ENCODE data around the gene INF2.

The INF2 gene

DNA sequence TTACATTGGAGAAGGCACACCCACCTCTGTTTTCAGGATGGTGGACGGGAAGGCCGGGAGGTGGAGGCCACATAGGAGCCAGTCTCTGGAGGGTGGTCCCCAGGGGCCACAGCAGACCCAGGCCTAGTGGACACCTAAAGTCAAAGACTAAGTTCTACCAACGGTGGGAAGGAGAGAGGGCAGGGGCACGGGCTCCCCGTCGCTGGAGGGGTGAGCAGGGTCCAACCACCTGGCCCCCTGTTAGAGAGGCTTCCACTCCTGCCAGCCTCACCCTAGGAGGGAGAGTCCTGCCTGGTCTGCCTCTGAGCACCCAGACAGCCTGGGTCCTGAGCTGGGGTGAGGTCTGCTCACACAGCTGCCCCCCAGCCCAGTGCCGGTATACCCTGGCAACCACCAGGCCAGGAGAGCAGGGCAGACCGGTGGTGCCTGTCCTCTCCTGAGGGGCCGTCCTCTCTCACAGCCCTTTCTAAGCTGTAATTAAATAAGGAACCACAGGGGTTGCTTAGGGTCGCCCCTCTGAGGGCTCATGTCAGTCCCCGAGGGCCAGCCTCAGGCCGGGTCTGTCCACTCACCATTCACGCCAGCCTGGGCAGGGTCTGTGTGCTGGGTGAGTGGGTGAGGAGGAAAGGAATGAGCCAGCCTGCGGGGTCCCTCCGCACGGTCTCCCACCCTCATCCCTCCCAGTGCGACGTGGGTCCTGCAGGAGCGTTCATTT, 2.3 kb downstream of the INF2 start:
- no peak for DNase-seq

DNA sequence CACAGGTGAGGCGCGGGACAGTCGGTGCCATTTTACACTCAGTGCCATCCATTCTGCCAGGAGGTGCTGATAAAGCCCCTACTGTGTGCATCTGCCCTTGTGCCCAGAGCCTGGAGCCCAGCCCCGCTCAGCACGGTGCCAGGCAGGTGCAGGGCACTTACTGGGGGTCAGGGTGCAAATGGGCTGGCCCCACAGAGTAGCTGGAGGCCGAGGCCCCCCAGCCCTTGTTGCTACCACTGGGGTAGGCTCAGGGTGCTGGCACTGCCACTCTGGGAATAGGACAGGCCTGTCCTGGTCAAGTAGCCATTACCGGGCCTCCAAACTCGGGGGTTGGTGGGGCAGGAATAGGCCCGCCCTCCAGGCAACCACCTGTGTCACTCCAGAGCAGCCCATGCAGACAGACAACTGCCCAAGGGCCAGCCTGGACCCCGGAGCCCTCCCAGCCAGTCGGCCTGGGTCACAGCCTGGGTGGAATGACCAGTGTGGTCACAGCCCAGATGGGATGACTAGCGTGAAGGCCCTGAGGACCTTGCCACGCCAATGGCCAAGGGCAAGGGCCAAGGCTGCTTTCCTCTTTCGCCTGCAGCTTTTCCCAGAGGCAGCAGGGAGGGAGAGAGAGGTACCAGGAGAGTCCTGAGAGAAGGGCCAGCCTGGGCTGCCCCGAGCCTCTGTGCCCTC, 3.0 kb downstream of the INF2 start:
- no peak for DNase-seq

DNA sequence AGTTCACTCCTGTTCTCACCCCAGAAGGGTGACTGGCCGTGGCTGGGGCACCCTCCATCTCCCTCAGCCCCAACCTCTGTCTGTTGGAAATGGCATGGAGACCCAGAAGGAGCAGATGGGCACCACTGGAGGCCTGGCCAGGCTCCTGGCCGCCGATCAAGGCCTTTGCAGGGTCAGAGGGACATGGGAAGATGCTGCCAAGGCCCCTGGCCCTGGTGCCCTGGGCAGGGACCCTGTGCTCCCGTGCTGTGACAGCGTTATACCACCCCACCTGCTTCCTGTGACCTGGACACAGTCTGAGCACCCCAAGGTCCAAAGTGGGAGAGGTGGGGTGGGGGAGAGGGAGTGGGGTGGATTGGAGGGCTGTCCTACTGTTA, 3.5 kb downstream of the INF2 start:
- no peak for DNase-seq

DNA sequence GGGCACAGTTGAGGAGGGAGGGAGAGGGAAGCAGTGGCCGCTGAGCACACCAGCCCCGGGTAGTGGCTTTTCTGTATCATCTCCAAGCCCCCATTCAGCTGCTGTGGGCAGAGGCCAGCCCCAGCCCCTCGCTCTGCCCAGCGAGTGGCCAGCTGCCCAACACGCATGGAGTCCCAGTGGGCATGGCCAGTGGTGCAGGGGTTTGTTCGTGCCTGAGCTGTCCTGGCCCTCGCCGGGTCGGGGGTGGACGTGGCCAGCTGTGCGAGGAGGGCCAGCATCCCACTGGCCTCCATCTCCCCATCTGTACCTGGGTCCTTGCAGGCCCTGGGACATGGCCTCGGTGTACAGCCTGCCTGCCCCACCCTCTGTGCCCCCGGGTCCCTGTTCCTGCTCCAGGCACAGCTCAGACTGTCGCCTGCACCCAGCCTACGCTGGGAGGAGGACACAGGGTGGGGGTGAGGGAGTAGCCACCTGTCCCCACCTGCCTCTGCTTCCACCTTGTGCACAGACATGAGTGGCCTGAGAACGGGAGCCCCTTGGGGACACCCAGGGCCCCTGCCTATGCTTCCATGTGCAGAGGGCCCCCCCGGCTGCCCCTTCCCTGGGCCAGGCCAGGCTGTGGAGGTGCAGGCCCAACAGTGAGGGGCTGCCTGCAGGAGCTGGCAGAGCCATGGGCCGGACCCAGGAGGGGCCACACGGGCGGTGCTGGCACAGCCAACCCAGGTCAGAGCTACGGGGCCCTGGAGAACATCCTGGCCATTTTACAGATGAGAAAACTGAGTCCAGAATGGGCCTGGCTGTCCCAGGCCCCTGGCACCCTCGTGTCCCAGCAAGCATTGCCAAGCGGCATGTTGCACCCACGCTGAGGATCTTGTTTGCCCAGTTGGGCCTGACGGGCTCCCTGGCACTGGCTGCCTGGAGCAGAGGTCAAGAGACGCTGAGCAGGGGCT, 4.3 kb downstream of the INF2 start:
- DNase-seq = no peak

DNA sequence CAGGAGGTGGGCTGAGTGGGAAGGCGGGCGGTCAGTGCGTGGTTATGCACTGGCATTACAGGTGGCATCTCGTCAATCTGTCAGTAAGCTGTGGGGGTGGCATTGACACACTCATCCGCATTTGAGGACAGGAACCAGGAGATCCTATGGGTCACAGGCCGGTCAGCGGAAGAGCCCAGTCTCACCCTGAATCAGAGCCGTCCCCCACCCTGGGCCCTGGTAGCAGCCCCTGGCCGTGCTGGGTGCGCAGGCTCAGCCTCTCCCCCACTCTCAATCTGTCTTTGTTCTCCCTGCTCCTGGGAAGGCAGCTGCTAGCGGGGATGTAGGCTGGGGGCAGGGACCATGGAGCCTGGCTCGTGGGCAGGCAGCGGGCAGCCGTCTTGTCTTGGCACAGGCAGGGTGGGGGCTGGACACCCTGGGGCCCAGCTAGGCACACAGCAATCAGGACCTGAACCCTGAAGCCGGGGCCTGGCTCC, 5.1 kb downstream of the INF2 start:
- no peak for DNase-seq

DNA sequence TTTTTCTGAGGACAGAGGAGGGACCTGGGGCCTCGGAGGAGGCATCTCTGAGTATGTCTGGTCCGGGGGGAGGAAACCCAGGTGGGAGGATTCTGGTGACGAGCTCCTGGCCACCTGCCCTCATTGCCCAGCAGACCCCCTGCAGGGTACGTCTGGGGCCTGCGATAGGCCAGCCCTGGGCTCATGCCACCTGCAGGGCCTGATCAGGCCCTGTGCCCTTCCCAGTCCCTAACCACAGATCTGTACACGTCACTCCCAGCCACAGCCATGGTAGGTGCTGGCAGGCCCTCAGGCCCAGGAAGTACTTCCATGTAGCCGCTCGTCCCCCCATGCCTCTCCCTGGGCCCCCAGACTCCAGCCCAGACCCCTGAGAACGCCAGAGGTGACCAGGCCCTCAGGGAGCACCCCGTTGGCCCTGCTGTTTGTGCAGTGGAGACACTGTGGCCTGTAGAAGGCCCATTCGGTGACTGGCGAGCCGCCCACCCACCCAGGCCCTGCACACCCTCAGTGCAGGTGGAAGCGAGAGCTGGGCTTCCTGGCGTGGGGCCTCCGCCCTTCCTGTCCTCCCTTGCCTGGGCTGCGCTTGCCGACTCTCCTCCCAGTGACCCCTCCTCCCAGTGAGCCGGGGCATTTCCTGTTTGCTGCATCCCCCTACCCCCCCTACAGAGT, 5.7 kb downstream of the INF2 start:
- DNase-seq = no peak

DNA sequence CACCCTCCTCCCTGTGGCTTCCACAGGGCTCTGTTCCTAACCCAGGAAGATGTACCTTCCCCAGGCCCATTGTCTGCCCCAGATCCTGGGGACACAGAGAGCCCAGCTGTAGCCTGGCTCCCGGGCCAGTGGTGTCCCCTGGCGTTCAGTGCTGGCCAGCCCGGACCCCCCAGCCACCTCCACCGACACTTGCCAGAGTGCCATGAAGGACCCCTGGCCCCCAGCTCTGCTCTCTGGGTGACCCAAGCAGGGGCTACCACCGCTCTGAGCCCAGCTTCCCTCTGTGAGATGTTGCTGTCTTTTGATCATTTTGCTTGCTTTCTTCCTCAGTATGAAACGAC, 6.2 kb downstream of the INF2 start:
- DNase-seq = no peak

DNA sequence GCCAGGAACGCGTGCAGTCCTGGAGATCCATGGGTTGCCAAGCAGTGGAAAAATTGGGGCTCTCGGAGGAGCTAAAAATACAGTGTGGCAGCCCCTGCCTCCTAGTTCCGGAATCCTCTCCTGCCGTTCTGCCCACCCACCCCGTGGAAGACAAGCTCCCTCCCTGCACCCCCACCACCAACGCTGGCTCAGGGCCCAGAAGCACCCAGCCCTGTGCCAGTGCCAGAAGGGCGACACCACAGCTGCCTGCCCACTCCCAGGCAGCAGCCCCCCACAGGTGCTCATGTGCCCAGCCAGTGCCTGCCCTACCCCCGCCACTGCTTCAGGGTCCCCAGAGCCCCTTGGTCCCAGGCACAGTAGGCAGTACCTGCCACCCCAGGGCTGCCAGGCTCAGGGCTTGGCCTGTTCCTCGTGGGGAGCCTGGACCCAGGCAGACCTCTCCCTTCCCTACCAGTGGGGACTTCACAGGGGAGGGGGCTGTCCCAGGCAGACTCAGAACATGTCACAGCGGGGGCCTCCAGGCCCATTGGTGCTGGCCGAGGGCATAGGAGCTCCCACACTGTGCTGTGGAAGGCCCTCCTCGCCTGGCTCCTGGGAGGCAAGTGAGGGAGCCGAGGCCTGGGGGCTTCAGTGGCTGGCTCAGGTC, 7.4 kb downstream of the INF2 start:
- DNase-seq = no peak

DNA sequence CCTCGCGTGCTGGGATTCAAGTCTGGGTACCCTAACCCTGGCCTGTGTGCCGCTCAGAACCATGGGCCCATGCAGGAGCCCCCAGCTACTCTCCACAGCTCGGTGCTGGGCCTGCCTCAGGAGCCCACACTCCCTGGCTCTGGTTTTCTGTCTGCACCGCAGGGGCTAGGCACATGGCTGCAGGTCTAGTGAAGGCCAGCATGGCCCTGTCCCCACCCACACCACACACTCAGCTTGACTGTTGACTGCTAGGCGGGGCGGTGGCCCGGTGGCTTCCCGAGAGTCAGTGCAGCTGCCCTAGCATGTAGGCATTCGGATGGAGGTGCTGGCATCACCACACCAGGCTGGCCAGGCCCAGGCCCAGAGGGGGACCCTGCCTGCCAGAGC, 7.9 kb downstream of the INF2 start:
- no peak for DNase-seq

DNA sequence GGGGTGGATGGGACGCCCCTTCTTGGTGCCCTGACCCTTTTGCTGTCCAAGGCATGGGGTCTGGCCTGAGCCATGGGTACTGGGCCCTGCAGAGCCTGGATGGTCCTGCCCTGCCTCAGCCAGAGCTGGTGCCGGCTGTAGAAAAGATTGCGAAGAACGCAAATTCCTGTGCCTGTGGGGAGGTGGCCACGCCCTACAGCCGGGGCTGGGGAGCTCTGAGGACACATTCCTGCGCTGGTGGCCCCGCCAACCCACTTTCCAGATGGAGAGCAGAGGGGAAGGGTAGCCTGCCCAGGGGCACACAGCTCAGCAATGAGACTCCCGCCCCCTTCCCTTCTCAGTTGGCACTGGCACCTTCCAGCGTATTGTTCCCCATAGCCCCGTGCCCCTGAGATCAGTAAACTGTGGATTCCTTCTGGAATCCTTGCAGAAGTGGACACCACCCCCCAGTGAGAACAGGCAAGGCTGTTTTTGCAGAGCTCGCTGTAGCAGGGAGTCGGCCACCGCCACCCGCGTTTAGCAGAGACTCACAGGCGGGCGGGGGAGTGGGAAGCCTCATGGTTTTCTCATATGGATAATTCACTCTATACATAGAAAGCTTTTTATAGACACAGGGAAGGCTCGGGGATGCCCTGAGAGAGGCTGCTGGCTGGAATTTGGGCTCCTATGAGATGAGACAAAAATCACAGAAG, 8.6 kb downstream of the INF2 start:
- DNase-seq = no peak

DNA sequence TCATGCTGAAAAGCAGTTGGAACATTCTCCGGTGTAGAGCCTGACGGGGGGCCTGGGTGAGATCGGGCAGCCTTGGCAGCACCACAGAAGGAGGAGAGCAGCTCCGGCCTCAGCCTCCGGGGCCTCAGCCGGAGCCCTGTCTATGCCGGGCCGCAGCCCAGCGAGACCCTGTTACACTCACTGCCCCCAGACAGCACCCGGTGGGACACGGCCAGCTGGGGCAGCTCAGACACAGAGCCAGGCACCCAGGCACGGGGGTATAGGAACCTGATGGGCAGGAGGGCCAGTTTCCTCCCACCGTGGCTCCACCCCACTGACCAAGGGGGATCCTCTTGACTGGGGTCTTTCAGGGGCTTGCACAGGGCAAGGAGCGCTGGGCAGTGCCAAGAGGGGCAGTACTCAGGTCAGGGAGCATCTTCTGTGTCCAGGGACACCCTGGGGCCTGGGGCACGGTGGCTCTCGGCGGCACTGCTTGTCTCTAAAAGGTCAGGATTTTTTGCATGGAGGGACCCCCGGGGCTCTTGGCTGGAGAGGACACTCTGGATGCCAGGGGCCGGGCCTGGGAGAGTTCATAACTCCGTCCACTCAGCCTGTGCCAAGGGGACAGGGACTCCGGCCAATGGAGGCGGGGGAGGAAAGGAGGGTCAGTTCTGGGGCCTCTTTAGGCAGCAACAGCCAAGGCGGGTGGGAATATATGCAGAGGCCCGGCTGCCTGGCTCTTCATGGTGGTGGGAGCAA, 9.4 kb downstream of the INF2 start:
- no peak for DNase-seq

DNA sequence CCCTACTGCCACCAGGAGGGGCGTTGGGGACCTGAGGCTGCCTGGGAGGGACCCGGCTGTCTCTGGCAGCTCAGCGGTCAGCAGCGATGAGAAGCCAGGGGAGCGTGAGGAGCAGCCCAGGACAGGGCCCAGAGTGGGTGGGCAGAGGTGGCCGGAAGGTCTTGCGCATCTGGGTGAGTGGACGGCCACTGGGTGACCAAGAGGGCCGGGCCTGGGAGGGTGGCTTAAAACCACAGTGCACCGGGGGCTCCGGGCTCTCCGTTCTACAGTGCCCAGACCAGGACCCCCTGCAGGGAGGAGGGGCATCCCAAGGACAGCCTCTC, 10.0 kb downstream of the INF2 start:
- DNase-seq = no peak

DNA sequence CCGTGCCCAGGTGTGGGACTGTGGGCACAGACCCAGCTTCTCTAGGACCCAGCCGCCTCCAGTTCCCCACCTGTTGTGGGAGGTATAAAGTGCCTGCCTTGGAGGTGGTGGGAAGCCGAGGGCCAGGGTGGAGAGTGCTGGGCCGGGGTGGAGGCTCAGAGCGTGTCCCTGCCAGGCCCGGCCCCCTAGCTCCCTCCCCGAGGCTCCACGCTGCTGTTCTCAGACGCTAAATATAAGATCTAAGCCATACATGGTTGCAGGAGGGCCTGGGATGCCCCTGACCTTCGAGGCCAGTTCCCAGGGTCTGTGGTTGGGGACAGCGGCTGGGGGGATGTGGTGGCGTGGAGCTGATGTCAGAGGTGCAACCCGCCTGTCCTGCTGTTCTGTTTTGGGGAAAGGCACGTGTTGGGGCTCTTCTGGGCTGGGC, 10.8 kb downstream of the INF2 start:
- DNase-seq = no peak

DNA sequence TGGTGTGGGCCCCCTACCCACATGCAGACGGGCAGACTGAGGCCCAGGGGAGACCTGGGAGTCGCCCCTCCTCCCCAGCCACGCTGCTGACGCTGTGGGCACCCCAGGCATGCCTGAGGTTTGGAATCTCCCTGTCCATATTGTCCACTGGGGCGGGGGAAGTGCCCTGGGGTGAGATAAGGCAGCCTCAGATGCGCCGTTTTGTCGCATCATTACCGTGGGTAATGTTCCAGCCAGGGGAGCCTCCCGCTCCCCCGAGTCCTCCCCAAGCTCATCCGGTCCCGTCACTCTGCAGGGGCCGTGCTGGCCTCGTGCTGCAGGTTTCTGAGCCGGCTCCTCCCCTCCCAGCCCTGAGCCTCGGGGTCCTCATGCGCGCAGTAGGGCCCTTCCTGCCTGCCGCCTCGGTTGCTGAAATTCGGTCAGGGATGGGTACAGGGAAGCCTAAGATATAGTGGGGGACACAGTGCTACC, 11.4 kb downstream of the INF2 start:
- no peak for DNase-seq

DNA sequence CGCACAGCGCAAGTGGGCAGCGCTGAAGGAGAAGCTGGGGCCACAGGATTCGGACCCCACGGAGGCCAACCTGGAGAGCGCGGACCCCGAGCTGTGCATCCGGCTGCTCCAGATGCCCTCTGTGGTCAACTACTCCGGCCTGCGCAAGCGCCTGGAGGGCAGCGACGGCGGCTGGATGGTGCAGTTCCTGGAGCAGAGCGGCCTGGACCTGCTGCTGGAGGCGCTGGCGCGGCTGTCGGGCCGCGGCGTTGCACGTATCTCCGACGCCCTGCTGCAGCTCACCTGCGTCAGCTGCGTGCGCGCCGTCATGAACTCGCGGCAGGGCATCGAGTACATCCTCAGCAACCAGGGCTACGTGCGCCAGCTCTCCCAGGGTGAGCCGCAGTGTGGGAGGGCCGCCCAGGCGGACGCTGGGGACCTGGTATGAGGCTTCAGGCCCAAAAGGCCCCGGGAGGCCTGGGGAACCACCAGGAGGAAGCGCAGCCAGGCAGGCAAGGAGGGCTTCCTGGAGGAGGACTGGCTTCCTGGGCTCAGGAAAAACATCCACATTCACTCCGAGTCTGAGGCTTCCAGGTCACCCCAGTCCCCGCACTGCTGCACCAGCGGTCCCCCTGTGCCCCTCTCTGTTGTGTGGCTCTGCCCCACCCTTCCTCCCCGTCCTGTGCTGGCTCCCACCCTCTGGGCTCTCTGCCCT, 12.1 kb downstream of the INF2 start:
- no peak for DNase-seq

DNA sequence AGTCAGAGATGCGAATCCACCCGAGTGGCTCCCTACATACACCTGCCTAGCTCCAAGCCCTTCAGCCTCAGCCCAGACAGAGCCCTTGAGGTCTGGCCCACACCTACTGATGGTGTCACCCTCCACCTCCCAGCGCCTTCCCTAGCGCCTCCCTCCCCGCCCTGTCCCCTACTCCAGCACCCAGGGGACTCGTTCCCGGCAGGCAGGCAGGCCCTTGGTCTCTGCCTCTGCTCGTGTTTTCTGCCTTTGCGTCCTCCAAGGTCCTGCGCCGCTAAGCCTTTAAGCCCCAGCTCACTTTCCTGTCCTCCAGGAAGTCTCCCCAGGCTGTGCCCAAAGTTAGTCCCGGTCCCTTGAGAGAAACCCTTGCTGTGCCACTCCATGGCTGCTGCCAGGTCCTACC, 12.7 kb downstream of the INF2 start:
- no peak for DNase-seq

DNA sequence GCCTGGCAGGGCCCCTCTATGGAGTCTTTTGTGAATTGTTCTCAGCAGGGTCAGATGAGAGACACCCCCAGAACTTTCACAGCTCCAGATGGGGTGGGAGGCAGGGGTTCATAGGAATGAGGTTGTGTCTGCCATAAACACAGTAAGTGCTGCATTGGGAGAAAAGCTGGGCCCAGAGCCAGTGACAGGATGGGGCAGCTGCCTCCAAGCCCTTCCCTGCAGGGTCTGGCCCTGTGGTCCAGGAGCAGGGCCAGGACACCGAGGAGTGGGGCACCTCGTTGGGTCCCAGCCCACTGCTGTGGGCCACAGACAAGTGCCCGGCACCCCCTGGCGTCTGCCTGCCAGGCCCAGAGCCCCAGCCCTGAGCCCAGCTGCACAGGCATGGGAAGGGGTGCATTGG, 13.3 kb downstream of the INF2 start:
- no peak for DNase-seq

DNA sequence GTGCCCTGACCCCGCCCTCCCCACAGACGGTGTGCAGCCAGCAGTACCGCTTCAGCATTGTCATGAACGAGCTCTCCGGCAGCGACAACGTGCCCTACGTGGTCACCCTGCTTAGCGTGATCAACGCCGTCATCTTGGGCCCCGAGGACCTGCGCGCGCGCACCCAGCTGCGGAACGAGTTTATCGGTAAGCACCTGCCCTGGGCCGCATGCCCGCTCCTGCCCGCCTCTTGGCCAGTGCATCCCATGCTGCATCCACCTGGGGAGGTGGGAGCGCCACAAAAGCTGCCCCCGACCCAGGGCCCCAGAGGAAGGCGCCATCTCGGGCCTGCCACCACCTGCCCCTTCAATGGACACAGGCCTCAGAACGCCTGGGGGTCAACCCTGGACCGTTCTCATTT, 13.9 kb downstream of the INF2 start:
- no peak for DNase-seq

DNA sequence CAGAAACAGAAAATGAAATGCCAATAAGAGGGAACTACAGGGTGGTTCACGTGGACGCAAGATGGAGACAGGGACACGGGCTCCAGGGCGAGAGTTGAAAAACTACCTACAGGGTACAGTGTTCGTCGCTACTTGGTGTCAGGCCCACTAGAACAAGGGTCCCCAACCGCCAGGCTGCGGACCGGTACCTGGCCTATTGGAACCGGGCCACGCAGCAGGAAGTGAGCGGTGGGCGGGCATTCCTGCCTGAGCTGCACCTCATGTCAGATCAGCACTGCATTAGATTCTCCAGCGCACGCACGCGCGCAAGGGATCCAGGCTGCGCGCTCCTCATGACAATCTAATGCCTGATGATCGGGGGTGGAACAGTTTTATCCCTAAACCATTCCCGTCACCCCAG, 14.8 kb downstream of the INF2 start:
- DNase-seq = no peak

DNA sequence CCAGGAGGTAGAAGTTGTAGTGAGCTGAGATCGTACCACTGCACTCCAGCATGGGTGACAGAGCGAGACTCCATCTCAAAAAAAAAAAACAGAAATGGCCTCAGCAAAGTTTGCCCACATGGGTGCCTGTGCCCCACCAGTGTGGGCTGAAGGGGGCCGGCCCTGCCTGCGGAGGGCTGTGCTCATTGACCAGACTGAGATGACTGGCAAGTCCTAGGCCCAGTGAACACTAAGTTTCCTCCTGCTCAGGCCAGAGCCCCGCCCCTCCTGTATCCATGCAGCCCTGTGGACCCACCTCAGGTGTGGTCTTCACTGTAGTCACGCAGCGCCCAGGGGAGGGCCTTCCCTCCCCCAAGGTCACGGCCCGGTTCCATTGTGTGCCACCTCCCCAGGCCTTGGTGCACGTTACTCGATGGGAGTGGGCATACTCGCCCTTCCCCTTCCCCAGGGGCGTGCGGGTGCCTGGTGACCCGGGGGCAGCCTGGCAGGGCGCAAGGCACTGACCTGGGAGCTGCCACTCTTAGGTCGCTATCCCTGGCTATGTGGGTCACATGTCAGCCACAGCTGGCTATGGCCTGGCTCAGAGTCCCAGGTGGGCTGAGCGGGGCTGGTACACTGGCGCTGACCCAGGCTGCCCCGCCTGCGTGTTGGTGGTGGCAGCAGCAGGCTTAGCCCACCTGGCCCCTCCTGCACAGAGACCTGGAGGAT, 16.1 kb downstream of the INF2 start:
- no peak for DNase-seq

All from NCI-H748 treated with DMSO at 0.1 percent for 48 hours (cell line).